GM19240 (cell line): ENCODE results near the gene RAB17.

Source experiments
- DNase-seq: peaks from one replicate; pipeline ENCODE4 v3.0.0; 2011; ENCODE audit warnings: low spot score; ENCODE audit not compliant: insufficient read length

The RAB17 gene

DNA sequence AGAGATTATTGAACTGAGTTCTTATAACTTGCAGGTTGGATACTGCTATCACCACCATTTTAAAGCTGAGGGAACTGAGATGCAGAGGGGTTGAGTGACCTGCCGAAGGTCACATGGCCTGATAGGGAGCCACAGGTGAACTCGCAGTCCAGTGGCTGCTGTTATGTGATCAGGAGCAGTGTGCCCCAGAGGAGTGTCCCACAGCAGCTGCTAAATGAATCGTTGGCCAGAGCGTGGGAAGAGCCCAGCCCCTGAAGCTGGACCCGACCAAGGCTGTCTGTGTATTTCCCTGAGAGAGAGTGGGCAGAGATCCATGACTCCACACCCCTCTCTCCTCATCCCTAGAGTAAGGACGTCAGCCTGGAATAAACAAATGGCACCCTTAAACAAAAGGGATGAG, 50.9 kb downstream of the RAB17 start:
- no peak for DNase-seq

DNA sequence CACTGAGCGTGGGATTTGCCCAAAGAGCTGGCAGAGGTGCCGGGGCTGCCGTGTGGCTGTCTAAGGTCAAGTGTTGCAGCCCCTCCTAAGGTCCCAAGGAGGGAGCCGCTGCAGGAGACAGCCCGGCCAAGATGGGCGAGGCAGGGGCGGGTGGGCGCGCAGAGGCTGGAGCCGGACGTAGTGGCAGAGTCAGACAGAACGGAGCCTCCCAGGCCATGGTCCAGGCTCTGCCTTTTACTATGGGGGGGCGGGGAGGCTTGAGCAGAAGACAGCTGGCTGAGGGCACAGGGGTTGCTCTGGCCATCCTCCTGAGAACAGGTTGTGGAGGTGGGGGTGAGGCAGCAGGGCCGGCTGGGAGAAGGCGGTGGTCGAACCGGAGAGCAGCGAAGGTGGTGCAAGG, 51.6 kb downstream of the RAB17 start:
- no peak for DNase-seq

DNA sequence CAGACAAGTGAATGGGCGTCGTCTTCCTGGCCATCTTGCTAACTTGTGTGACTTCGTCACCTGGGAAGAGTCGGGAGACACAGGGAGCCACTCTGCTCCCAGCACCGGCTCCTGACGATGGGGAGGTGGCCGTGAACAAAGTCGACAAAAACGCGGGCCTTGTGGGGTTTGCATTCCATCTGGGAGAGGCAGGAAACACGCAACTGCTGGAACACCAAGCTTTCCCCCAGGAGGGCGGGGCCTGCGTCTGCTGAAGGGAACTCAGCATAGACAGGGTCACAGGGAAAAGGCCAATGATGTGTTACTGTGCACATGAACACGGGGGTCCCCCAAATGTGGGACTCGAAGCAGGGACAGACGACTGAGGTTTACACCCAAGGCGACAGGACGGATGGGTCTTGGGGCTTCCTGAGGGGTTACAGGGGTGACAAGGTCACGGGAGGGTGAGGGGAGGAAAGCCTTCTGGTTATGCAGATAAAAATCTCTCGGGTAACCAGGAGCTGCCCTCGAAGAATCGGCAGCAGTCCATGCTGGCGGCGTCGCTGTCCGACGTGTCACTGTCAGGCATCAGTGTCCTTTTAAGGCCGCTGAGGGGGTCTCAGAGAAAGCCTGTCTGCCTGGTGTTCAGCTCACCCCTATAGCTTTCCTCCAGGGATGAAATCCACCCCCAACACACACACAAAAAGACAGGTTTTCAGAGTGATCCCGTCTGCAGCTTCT, 52.4 kb downstream of the RAB17 start:
- no peak for DNase-seq

DNA sequence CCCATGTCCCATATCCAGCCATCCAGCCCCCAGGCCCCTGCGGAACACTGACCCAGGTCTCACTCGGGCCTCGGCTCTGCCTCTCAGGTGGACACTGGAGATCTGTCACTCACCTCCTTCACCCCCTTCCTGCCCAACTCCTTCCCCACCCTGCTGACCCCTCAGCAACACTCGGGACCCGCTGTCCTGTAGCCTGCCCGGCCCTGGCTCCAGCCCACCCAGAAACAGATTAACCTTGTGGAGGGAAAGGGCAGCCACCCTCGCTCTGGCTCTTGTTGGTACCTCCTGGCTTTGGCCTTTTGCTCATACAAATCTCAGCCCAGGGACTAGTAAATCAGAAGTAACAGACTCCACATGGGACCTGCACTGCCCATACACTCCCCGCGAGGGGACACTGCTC, 53.9 kb downstream of the RAB17 start:
- no peak for DNase-seq

DNA sequence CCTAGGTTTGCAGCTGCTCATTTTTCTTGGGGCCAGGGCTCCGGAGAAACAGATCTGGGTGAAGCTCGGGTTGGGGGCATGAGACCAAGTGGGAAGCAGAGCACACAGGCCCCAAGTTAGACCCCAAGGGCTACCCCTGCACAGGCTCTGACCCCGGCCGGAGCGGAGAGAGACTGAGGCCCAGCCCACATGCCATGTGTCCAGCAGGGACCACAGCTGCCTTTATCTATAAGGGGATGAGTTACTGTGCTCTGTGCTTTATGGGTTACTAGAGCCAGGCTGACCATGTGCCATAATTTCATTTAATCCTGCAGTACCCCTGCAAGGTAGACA, 54.5 kb downstream of the RAB17 start:
- DNase-seq: no peak

DNA sequence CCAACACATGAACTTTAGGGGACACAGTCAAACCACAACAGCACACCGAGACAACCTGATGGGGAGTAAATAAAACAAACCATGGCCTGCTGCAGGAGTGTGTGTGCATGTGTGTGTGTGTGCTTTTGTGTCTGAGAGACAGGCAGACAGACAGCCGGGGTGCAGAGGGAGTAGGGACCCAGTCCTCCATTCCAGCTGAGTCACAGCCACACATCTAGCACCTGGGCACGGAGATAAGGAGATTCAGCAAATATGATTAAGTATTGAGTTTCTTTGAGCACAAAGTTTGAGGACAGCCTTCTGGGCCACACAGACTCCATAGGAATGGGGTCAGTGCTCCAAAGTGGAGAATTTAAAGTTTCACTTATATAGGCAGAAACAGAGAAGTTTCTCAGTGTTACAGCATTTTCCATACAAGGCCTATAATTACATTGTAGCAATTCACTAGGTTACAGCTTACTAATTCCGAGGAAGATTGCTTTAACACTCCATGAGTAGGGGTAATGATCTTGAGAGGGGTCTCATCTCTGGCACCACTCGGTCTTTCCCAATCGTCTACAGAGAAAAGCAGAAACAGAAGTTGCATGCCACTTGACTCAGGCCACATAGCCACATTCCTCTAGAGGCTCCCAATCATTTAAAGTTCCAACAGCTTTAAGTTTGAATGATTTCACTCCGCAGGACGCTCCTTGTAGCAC, 55.0 kb downstream of the RAB17 start:
- DNase-seq: no peak

DNA sequence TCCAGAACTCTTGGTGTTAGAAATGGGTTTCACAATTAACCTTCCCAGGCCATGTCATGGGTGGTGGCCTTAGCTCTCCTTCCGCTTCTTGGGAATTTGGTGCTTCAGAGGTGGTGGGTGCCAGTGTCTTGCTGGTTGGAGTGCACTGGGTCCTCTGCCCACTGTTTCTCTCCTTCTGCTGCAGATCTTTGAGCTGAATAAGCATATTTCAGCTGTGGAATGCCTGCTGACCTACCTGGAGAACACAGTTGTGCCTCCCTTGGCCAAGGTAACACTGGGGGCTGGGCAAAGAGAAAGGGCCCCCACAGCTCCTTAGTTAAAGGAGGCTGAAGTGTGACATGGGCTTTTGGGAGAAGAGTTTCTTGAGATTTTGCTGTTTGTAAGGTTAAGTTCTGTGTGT, 56.2 kb downstream of the RAB17 start:
- DNase-seq: no peak

DNA sequence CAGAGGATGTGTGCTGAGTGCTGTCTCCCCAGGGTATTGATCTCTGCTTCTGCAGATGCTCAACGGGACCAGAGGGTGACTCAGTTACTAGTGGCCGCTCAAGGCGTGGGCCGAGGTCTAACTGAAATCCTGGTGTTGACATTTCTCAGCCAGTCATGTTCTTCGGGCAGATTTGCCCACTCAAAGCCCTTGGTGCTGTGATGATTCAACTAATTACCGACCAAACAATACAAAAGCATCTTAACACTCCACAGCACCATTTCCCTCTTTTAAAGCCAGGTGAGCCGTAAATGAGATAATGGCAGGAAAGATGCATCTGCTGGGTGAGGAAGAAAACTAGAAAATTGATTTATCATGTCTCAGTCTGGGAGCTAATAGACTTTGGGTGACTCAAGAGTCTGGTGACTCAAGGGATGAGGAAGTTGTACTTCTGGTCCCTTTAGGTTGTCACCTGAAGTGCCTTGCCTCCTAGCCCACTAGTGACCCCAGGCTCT, 56.8 kb downstream of the RAB17 start:
- DNase-seq: no peak

DNA sequence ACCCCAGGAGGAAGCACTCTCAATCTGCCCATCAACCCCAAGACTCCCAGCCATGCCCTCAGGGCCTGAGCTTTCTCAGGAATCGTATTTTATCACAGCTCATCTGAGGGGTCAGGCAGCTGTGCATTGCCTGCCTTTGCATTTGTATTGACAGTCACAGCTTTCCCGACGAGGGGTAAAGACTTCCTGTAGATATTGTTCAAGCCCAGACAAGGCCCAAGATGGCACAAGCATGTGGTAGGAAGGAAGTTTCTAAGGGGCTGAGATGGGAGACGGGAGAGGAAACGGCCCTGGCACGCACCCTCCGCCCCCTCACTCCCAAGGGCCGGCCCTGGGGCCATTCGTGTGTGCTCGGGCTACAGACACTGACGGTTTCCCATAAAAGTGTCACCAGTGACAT, 58.4 kb downstream of the RAB17 start:
- DNase-seq: no peak

DNA sequence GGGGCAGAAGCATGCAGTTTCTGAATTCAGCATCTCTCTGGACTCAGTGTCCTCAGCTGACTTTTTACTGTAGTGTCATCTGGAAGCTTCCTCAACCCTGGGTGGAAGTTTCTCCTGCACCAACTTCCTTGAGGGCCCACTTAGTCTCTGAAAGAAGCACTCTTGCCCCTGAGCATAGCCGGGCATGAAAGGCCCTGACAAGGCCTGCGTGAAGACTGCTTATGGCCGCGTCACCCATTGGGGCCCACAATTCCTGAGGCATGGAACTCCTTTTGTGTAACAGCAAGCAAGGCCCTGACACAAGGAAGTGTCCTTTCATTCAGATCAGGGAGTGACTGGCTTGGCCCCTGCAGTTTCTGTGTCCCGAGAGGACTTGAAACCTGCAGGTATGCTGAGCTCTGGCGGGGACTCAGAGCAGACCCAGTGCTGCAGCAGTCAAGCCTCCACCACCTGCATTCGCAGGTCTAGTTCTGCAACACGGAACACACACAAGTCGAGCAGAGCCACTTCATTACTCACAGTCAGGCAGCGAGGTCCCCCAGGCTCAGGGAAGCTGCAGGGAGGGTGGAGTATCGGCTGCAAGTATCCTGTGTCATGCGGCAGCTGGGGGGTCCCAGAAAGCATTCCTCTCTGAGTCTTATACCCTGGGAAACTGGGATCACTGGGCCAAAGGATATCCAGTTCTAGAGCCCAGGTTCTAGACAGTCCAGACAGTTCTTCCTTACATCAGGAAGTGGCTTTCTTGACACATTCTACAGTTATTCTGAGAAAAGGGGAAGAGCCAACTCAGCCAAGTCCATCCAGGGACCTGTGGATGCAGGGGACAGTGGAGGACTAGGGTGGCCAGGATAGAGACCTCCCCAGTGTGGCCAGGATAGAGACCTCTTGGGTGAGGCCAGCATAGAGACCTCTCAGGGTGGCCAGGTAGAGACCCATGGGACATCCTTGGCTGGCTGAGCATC, 59.8 kb downstream of the RAB17 start:
- peak; percentile 38 for DNase-seq

DNA sequence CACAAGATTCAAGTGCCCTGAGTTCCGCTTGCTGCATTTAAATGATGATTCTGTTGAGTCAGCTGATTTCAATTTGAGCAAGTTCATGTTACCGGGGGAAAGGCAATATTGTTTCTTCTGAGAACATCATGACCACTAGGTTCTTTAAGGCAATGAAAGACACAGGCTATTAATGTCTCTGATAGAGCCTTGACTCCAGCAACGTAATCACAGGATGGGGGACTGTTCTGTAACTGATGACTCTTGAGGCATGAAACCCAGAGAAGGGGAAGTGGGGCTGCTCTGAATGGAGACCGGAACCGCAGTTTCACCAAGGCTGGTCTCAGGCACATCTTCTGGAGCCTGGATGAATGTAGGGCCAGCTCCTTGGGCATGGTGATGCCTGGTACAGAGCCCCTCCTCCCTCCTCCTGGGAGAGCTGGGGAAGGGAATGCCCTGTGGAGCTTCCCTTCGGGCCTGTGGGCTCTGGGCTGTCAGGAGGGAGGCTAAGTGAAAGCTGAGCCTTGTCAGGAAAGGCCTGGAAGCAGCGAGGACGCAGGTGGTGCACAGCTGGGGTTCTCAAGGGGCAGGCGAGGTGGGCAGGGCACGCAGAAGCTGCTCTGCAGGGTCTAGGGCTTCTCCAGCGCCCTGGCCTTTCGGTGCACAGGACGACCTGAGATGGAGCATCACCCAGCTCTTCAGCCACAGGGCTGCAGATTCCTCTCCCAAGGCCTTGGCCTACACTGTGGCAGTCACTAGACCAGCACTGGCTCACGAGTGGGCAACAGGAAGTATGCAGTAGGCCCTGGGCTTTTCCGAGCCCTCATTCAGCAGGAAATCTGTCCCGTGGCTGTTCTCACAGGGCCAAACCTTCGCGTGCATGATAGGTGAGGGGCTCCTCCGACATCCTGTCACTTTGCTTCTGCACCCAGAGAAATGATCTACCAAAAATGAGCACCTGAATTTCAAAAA, 60.8 kb downstream of the RAB17 start:
- DNase-seq: peak; percentile 70

DNA sequence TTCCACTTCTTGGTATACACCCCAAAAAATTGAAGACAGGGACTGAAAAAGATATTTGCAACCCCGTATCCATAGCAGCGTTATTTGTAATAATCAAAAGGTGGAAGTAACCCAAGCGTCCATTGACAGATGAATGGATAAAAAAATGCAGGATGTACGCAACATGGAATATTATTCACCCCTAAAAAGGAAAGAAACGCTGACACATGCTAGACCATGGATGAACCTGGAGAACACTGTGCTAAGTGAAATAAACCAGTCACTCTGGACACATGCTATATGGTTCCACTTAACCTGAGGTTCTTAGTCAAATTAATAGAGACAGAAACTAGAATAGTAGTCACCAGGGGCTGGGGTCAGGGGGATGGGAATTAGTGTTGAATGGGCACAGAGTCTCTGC, 62.8 kb downstream of the RAB17 start:
- no peak for DNase-seq

DNA sequence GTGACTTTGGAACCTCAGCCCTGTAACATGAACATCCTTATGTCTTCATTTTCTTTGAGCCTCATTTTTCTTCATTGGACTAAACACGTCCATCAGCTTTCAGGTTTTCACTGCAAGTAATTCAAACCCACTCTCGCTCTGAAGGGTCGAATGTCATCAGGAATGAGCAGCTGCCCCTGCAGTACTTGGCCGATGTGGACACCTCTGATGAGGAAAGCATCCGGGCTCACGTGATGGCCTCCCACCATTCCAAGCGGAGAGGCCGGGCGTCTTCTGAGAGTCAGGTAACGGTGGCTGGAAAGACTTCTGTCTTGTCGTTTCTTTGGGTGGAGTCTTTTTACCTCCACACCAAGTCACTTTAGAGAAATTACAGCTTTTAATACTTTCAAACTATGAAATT, 63.3 kb downstream of the RAB17 start:
- no peak for DNase-seq

DNA sequence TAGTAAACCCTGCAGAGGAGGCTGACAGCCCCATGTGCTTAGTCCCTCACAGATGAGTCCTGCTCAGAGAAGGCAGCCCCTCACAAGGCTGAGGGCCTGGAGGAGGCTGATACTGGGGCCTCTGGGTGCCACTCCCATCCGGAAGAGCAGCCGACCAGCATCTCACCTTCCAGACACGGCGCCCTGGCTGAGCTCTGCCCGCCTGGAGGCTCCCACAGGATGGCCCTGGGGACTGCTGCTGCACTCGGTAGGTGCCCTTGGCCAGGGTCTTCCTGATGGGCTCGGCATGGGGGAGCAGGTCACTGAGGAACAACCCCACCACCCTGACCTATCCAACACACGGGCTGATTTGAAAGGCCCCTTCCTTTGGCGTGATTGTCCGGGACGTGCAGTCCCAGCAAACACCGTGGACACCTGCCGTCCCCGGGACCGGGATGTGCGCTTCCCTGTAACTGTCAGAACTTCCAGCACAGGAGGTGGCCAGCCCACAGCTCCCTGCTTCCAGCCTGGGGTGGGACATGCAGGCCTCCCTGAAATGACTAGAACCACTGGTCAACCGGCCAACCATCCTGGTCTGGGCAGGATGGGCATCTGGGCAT, 64.9 kb downstream of the RAB17 start:
- DNase-seq: no peak

DNA sequence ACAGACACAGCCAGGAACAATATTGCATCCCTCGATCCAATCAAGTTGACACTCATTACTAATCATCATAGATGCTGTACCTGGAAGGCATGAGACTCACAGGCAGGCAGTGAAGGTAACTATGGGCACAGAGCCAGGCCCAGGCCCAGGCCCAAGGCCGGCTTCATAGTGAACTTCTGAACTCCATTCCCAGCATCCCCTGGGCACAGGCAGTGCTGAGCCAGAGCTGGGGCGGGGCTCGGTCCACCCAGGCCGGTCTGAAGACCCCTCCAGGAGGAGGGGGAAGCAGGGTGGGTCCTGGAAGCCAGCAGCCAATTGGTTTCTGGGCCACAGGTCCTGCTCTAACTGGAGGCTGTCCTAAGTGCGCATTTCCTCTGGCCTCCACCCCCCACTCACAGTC, 65.9 kb downstream of the RAB17 start:
- no peak for DNase-seq
